ELF-1 (cell line): ENCODE results near the gene ATAD3A.
A peak's percentile ranks its signal among the peaks of the same experiment; 100 is the strongest.
"Not testable (repeated sequence)": the region's sequence is repeated elsewhere in the genome, so short reads cannot be mapped to it uniquely, and the experiment has no call there.

ENCODE experiments used
- DNase-seq: peaks from one replicate; pipeline ENCODE4 v3.0.0-alpha.2; 2016; ENCODE audit warnings: low read depth, low spot score

ATAD3A gene

GRCh38 chr1:1489861-1490260 is 22.1 kb upstream of the ATAD3A start:
- DNase-seq = no peak

GRCh38 chr1:1490633-1491230 is 21.2 kb upstream of the ATAD3A start:
- no peak for DNase-seq

- DNase-seq = no peak
Observed at GRCh38 chr1:1491601-1492000, 20.4 kb upstream of the ATAD3A start.

- DNase-seq = not testable (repeated sequence)
Observed at GRCh38 chr1:1494311-1494710, 17.7 kb upstream of the ATAD3A start.

- not testable (repeated sequence) for DNase-seq
Observed at GRCh38 chr1:1495461-1495975, 16.4 kb upstream of the ATAD3A start.

- DNase-seq = peak; percentile 94
Observed at GRCh38 chr1:1504777-1505365, 7.1 kb upstream of the ATAD3A start.

GRCh38 chr1:1505366-1505798 is 6.6 kb upstream of the ATAD3A start:
- DNase-seq = not testable (repeated sequence)

- not testable (repeated sequence) for DNase-seq
Observed at GRCh38 chr1:1505801-1506200, 6.2 kb upstream of the ATAD3A start.

- DNase-seq = no peak
Observed at GRCh38 chr1:1507305-1507704, 4.7 kb upstream of the ATAD3A start.

GRCh38 chr1:1508775-1509464 is 3.0 kb upstream of the ATAD3A start:
- not testable (repeated sequence) for DNase-seq

GRCh38 chr1:1509465-1509850 is 2.5 kb upstream of the ATAD3A start:
- not testable (repeated sequence) for DNase-seq

- DNase-seq = peak; percentile 79
Observed at GRCh38 chr1:1510912-1511532, 940 bp upstream of the ATAD3A start.

GRCh38 chr1:1512425-1512824 is 463 bp downstream of the ATAD3A start:
- not testable (repeated sequence) for DNase-seq

GRCh38 chr1:1513675-1514074 is 1.7 kb downstream of the ATAD3A start:
- DNase-seq = not testable (repeated sequence)

- not testable (repeated sequence) for DNase-seq
Observed at GRCh38 chr1:1514376-1514775, 2.4 kb downstream of the ATAD3A start.

- DNase-seq = not testable (repeated sequence)
Observed at GRCh38 chr1:1516923-1517322, 5.0 kb downstream of the ATAD3A start.

- no peak for DNase-seq
Observed at GRCh38 chr1:1517973-1518620, 6.1 kb downstream of the ATAD3A start.

GRCh38 chr1:1518621-1519007 is 6.7 kb downstream of the ATAD3A start:
- not testable (repeated sequence) for DNase-seq

GRCh38 chr1:1519805-1520505 is 8.0 kb downstream of the ATAD3A start:
- DNase-seq = not testable (repeated sequence)

GRCh38 chr1:1521331-1521730 is 9.4 kb downstream of the ATAD3A start:
- DNase-seq = no peak

- not testable (repeated sequence) for DNase-seq
Observed at GRCh38 chr1:1522536-1522935, 10.6 kb downstream of the ATAD3A start.
